ENCODE results near the gene SGCA. TPM values are rescaled to one million over a fixed set of nuclear protein-coding genes. Genes with fewer than 3 reads are reported as not detected.

SGCA gene
- polyA plus RNA-seq, 1 donor = 0.80 TPM

DNA sequence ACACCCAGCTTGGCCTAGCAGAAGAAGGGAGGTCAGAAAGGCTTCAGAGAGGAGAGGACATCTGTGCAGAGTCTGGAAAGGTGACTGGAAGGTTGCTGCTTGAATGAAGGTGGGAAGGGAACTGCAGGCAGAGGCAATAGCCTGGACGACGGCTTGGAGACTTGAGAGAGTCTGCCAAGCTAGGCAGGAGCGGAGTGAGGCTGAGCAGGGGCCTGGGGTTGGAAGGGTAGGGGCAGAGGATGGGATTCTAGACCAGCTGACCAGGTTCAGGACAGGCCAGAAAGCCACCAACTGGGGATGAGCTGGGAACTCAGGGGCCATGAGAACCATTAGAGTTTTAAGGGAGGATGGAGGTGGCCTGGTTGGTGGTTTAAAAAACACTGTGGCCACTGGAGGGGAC lies 339 bp upstream of the SGCA start:
- no peak for DNase-seq

DNA sequence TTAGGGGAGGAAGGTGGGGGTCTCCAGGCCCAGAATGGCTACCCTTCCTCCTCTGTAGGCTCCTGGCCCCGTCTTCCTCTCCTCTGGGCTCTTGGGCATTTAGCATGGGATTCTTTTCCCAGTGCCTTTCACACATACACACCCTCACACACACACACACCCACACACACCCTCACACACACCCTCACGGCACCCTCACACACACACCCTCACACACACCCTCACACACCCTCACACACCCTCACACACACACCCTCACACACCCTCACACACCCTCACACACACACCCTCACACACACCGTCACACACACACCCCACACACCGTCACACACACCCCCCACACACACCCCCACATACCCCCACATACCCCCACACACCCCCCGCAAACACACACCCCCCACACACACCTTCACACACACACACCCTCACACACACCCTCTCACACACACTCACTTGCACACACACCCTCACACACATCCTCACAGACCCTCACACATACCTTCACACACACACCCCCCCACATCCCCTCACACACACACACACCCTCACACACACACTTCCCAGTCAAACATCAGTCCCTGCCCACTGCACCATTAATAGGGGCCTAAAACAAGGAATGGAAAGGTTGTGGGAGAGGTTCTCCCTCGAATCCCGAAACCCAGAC lies 845 bp downstream of the SGCA start:
- DNase-seq = no peak

DNA sequence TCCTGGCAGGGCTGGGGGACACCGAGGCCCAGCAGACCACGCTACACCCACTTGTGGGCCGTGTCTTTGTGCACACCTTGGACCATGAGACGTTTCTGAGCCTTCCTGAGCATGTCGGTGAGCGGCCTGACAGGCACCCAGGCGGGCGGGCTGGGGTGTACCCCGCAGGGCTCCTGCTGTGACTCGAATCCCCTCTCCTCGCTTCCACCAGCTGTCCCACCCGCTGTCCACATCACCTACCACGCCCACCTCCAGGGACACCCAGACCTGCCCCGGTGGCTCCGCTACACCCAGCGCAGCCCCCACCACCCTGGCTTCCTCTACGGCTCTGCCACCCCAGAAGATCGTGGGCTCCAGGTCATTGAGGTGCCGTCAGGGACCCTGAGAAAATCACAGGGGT lies 1.6 kb downstream of the SGCA start:
- DNase-seq = no peak

GRCh38 chr17:50168319-50168718 lies 2.5 kb downstream of the SGCA start:
- DNase-seq = no peak

DNA sequence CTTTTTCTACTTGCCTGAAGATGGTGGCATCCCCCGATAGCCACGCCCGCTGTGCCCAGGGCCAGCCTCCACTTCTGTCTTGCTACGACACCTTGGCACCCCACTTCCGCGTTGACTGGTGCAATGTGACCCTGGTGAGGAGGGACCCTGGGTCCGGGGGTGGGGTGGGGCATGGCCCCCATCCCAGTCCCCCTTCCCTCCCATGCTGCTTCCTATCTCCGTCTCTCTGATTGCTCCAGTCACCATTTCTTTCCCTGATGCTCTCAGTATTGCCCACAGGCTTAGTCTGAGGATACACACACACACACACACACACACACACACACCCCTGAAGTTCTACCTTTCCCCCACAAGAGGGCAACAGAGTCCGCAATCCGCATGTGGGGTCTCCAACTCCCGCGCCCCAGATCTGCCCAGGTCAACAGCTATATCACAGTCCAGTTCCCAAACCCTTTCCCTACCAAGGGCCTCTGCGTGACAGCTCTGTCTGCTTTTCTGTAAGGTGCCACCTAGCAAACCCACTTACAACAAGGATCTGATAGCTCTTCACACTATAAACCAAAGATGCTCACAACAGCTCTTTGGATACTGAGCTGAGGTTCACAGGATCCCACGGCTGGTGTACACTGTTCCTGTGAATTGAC lies 3.4 kb downstream of the SGCA start:
- no peak for DNase-seq

GRCh38 chr17:50169881-50170459 lies 4.2 kb downstream of the SGCA start:
- no peak for DNase-seq

DNA sequence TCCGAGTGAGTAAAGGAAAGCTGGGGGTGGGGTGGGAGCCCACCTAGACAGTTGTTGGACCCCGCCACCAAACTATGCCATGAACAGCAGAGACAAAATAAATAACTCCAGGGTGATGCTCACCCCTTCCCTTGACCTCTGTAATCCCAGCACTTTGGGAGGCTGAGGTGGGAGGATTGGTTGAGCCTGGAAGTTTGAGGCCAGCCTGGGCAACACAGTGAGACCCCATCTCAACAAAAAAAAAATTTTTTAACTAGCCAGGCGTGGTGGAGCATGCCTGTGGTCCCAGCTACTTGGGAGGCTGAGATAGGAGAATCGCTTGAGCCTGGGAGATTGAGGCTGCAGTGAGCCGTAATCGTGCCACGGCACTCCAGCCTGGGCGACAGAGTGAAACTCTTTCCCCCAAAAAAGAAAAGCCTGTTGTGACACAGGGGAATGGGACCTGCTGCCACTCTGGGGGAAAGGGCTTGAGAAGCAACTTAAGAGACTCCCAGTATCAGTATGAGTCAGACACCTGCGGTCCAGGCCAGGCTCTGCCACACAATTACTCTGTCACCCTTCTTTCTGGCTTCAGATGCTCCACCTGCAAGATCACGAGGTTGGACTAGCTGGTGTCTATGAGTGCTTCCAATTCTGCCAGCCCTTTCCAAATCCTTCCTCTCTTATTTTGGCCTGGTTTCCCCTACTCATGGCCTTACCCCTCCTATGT lies 5.0 kb downstream of the SGCA start:
- no peak for DNase-seq

DNA sequence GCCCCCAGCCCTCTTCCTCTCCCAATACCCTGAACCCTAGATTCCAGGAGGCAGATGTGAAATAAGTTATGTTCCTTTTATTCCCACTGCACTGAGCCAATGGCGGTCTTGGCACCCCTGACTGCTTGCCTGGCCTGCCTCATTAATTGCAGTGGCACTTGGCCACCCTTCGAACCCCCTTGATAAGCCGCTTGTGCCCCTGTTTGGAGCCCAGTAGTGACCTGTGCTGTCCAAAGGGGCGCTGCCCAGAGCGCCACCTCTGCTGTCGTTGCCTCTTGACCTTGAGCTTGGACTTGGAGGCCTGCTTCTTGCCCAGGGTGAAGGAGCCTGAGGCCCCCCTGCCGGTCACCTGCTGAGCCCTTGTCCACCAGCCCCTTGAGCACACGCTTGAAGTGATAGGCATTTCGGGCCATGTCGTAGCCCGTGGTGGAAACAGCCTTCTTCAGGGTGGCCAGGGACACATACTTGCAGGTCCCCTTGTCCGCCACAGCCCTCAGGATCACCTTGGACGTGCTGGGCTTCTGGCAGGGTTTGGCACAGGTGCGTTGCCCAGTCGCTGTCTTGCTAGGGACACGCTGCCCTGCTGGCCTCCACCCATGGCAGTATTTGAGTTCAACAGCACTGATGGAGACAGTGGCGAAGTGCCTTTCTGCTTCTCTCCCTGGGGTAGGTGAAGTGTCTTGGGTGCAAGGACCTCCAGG lies 5.7 kb downstream of the SGCA start:
- no peak for DNase-seq

GRCh38 chr17:50172130-50172529 lies 6.3 kb downstream of the SGCA start:
- DNase-seq = no peak

DNA sequence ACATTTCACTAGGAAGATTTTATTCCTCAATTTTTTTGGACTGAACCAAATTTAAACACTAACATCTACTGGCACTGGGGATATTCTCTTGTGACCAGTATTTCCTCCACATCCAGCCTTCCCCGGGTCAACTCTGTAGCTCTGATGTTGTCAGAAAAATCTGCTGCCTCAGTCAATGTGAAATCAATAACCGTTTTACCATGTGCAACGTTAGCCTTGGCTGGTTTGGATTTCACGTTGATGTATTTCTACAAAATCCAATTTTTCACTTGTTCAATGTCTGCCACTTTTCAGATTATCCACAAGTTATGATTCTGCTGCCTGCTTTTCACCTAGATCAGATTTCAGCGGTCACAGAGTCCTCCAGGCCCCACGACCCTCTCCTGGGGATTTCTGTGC lies 7.1 kb downstream of the SGCA start:
- no peak for DNase-seq

GRCh38 chr17:50173335-50173941 lies 7.6 kb downstream of the SGCA start:
- no peak for DNase-seq

GRCh38 chr17:50174444-50174843 lies 8.6 kb downstream of the SGCA start:
- DNase-seq = no peak

GRCh38 chr17:50175035-50175807 lies 9.4 kb downstream of the SGCA start:
- DNase-seq = no peak

DNA sequence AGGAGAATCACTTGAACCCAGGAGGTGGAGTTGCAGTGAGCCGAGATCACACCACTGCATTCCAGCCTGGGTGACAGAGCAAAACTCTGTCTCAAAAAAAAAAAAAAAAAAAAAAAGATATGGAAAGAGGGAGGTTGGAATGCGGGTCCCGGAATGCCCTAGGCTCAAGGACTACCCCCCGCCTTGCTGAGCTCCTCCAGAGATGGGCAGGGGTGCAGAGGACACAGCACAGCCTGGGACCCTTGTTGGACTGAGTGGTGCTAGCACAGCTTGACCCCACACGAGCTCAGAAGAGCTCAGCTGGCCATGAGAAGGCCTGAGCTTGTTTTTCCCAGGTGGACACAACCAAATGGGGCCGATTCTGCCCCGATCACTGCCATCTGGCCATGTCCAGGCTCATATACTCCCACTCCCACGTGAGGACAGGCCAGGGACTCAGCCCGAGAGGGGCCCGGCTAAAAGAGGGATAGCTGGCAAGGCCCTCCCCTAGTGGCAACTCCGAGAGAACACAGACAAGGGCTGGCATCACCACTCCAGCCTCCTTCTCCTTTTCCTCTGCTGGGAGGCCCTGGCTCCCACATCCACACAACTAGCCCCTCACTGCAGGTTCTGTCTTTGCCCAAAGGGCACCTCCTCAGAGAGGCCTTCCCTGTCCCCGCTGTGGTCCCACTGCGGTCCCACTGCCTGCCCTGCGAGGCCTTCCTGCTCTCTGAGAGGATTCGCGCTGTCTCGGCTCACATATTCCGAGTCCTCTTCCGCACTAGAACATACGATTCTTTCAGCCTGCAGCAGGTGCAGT lies 11.0 kb downstream of the SGCA start:
- no peak for DNase-seq

- no peak for DNase-seq
These were observed 11.7 kb downstream of the SGCA start for GRCh38 chr17:50177476-50177875.

- DNase-seq = peak; percentile 38
These were observed 12.4 kb downstream of the SGCA start for GRCh38 chr17:50177983-50178834.

GRCh38 chr17:50180111-50180510 lies 14.3 kb downstream of the SGCA start:
- DNase-seq = no peak

DNA sequence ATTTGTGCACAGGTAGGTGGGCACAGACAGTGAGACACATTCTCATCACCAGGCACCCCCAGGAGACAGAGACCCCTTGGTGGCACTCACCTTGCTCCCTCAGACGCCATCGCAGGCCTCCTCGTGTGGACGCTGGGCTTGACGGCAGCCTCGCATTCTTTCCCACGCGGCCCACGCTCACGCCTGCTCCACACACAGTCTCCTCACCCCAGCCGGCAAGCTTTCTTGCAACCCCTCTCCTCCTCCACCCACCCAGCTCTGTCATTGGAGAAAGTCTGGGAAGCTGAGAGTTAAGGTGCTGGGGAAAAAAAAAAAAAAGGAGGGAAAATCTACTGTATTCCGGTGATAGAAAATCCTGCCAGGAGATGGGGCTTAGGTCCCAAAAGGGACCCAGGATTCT lies 14.8 kb downstream of the SGCA start:
- DNase-seq = no peak

DNA sequence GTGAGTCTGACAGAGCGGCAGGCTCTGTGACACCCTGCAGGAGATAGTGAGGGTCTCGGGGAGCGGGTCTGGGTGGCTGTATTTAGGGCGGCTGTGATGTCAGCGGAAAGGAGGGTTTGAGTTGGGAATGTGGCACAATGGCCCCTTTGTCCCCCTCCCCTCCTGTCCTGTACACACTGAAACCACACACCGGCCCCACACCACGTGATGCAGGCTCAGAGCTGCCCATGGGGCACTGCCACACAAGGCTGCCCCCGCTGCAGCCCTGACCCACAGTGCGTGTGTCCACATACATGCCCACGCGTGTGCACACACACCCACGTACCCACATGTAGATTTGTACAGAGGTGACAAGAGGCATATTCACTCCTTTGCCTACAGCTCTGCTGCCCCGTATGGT lies 15.3 kb downstream of the SGCA start:
- DNase-seq = no peak
